Suprapubic skin (tissue), 4 donors: ENCODE data around the gene TPD52L2. TPM values are rescaled to one million over a fixed set of nuclear protein-coding genes. Genes with fewer than 3 reads are reported as not detected.

ENCODE experiments used
- DNase-seq, 2 donors: peaks; one replicate each; pipeline ENCODE4 v3.0.0-alpha.2; 2019; ENCODE audit warnings: low spot score in 2 of 2
- H3K27ac ChIP-seq: fragments of 200-600 bp; sonication (generic); one replicate; pipeline ENCODE4 v1.5.1; 2019
- H3K27me3 ChIP-seq: fragments of 200-600 bp; sonication (generic); one replicate; pipeline ENCODE4 v1.5.1; 2019
- H3K36me3 ChIP-seq: fragments of 200-600 bp; sonication (generic); one replicate; pipeline ENCODE4 v1.5.1; 2019
- H3K4me1 ChIP-seq: fragments of 200-600 bp; sonication (generic); one replicate; pipeline ENCODE4 v1.5.1; 2019
- H3K4me3 ChIP-seq: fragments of 200-600 bp; sonication (generic); one replicate; pipeline ENCODE4 v1.5.1; 2019; ENCODE audit warnings: mild to moderate bottlenecking
- H3K9me3 ChIP-seq: fragments of 200-600 bp; sonication (generic); one replicate; pipeline ENCODE4 v1.5.1; 2019
- EP300 ChIP-seq: sonication (generic); formaldehyde crosslinking; IDR thresholded peaks from one replicate; pipeline ENCODE4 v1.6.1; 2017; ENCODE audit warnings: antibody characterized with exemption
- POLR2A ChIP-seq, 2 donors: fragments of 450-650 bp; IDR thresholded peaks; one replicate each; pipeline ENCODE4 v1.6.1; 2017; ENCODE audit warnings: antibody characterized with exemption in 2 of 2, mild to moderate bottlenecking in 2 of 2, moderate library complexity in 2 of 2
- POLR2AphosphoS5 ChIP-seq, 3 donors: sonication (generic); formaldehyde crosslinking; IDR thresholded peaks; one replicate each; pipeline ENCODE4 v1.6.1; 2017; ENCODE audit warnings: antibody characterized with exemption in 3 of 3
- WGBS: methylation state at CpG from one replicate; pipeline ENCODE4 v1.1.5; 2018; 5-methylcytosine and 5-hydroxymethylcytosine counted together
- total RNA-seq, 4 donors: library from RNA; depleted of rRNA; stranded (reverse); fragments of >200 nt; gene quantifications; one replicate each; pipeline ENCODE4 v1.1.0, GENCODE V29; 2016
- TF ChIP-seq, protein P1 (sequence below), 2 donors: fragments of 200-600 bp in 1 of 2; fragments of 450-650 bp in 1 of 2; sonication (generic) in 1 of 2; IDR thresholded peaks; one replicate each; pipeline ENCODE4 v1.5.1; 2016 to 2019; ENCODE audit warnings: antibody characterized with exemption in 2 of 2, mild to moderate bottlenecking in 1 of 2, moderate library complexity in 1 of 2

Gene TPD52L2
- total RNA-seq, 4 donors from 2014 or later: 66.5 to 87.4 (median 74.1) TPM

DNA sequence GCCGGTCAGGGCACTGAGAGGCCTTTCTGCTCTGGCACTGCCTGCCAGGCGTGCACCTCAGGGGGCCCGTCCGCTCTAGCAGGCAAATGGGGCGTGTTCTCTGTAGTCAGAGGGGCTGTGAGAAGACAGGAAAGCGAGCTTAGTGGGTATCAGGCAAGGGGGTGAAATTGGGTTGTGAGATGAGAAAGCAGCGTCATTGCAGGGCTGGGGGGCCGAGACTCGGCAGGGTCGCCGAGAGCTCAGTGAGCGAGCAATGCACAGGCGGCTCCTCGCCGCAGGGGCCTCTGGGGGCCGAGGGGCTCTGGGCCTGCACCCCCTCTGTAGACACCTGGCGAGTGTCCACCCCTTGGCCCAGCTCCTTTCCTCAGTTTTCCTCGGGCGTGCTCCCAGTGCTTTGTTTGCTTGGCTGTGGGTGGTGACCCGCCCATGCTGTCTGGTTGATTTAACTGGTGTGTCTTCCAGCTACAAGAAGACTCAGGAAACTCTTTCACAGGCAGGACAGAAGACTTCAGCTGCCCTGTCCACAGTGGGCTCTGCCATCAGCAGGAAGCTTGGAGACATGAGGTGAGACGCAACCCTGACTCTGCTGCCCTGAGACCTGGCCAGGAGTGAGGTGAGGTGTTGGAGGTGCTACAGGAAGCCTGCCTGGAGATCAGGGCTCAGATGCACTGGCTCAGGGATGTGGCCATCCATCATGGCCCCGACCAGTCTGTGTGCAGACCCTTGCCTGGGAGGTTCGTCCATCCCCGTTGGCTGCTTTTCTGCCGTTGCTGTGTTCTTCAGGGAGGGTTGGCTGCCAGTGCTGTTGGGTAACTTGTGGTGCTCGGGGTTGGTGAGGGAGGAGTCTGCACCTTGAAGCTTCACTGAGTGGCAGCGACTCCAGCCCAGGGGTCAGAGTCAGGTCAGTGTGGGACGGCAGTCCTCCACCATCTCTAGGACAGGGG is 17.5 kb downstream of the TPD52L2 start:
- TF ChIP-seq EP300 (no peak), POLR2A (IDR thresholded peaks at IDR 0.05) (no peak), POLR2AphosphoS5 (IDR thresholded peaks at IDR 0.05) (no peak)
- TF ChIP-seq, protein P1, sequence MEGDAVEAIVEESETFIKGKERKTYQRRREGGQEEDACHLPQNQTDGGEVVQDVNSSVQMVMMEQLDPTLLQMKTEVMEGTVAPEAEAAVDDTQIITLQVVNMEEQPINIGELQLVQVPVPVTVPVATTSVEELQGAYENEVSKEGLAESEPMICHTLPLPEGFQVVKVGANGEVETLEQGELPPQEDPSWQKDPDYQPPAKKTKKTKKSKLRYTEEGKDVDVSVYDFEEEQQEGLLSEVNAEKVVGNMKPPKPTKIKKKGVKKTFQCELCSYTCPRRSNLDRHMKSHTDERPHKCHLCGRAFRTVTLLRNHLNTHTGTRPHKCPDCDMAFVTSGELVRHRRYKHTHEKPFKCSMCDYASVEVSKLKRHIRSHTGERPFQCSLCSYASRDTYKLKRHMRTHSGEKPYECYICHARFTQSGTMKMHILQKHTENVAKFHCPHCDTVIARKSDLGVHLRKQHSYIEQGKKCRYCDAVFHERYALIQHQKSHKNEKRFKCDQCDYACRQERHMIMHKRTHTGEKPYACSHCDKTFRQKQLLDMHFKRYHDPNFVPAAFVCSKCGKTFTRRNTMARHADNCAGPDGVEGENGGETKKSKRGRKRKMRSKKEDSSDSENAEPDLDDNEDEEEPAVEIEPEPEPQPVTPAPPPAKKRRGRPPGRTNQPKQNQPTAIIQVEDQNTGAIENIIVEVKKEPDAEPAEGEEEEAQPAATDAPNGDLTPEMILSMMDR (IDR thresholded peaks at IDR 0.05): no peak
- 76% methylated on average over 18 of the region's 28 CpGs for WGBS
- Histone ChIP-seq H3K4me1 (peaks cover 13% of the 10 kb centered on the region), H3K4me3 (no peak overlapping the region), H3K9me3 (no peaks in the 10 kb centered on the region), H3K36me3 (peaks cover 86% of the 10 kb centered on the region), H3K27me3 (no peaks in the 10 kb centered on the region), H3K27ac (no peak overlapping the region)
- no peak for DNase-seq

DNA sequence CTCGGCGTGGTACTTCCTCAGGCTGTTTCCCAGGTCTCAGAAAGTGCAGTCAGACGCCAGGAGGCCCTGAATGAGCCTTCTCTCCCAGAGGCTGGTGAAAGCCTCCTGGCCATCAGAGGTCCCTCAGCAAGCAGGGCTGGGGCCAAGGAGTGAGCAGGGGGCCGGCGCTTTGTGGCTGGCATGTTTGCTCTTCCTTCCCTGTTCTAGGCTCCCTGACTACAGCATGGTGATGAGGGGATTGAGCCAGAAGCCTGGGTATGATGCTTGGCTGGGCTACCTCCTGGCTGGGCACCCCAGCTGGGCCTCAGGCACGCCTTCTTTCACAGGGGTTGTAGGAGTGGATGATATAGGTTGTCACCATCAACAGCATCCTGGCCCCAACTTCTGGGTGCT is 18.1 kb downstream of the TPD52L2 start:
- WGBS: 89% methylated on average over 3 of the region's 6 CpGs
- Histone ChIP-seq H3K27me3 (no peaks in the 10 kb centered on the region), H3K36me3 (peaks cover 86% of the 10 kb centered on the region), H3K4me1 (peaks cover 13% of the 10 kb centered on the region), H3K27ac (no peak overlapping the region), H3K4me3 (no peak overlapping the region), H3K9me3 (no peaks in the 10 kb centered on the region)
- DNase-seq: no peak
- TF ChIP-seq EP300 (no peak), POLR2AphosphoS5 (IDR thresholded peaks at IDR 0.05) (no peak), POLR2A (IDR thresholded peaks at IDR 0.05) (no peak)
- TF ChIP-seq, protein P1 (IDR thresholded peaks at IDR 0.05): no peak

DNA sequence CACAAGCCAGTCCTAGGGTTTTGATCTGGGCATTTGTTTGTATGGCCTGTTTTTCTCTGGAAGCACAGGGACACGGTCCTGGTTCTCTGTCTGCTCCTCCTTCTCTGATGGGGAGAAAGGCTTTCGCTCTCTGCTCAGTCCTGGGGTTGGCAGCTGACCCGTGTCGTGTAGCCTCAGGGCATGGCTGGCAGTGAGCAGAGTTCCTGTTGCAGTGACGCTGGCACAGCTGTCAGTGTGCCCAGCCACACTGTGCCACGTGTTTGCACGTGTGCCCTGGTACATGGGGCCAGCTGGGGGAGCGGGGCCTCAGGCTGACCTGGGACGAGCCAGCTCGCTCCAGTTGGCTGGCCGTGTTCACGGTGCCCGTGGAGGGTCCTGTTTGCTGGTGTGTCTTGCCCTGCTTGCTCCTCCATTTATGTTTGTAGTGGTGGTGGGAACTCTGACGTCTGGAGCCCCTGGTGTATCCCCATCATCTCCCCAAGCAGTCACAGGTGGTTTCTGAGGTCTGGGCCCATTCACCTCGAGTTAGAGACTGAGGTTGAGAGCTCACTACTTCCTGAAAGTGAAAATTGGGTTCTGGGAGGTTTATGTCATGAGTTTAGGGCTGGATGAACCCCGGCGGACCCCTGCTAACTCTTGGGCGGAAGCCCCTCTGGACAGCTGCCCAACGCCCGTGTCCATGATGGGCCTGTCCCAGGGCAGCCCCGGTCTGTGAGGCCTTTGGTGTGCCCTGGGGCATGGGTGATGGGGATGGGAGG is 19.6 kb downstream of the TPD52L2 start:
- Histone ChIP-seq H3K9me3 (no peaks in the 10 kb centered on the region), H3K4me1 (peaks cover 23% of the 10 kb centered on the region), H3K27ac (no peak overlapping the region), H3K36me3 (peaks cover 81% of the 10 kb centered on the region), H3K27me3 (no peaks in the 10 kb centered on the region), H3K4me3 (no peak overlapping the region)
- DNase-seq: no peak
- WGBS: 71% methylated on average over 16 of the region's 21 CpGs
- no peak for TF ChIP-seq EP300
- no peak for TF ChIP-seq POLR2AphosphoS5 (IDR thresholded peaks at IDR 0.05)
- no peak for TF ChIP-seq POLR2A (IDR thresholded peaks at IDR 0.05)
- TF ChIP-seq, protein P1 (IDR thresholded peaks at IDR 0.05): no peak

DNA sequence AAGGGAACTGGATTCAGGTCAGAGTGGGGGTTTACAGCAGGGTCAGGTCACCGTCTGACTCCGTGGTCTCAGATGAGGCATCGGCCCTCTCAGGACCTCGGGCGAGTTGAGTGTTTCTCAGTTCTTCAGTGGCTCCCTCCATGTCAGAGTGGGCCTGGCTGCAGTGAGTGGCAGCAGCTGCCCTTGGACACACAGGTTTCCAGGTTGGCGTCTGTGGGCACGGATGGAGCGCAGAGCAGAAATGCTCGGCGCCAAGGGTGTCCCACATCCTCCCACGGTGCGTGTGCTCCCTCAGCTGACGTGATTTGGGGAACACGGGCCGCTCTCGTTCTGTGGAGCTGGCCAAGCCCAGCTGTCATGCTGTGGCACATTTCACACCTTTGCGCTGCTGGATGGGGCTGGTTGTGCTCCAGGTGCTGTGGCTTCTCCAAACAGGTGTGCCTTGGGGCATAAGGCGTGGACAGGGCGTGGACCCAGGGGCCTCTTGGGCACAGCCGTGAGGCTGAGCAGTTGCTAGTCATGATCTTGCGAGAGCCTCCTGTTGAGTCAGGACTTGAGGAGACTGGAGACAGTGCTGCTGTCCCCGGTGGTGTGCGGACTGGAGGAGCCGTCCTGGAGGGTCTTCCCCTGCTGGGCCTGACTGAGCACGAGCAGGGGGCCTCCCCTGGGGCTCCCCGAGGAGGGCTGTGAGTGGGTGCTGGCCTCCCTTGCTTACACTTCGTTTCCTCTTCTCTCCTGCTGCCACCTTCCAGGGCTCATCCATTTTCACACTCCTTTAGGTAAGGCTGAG is 20.4 kb downstream of the TPD52L2 start:
- WGBS: 76% methylated on average over 8 of the region's 27 CpGs
- no peak overlapping the region for H3K27ac ChIP-seq
- H3K27me3 ChIP-seq: no peaks in the 10 kb centered on the region
- no peak overlapping the region for H3K4me3 ChIP-seq
- DNase-seq: no peak
- TF ChIP-seq POLR2A (IDR thresholded peaks at IDR 0.05) (no peak), EP300 (no peak), POLR2AphosphoS5 (IDR thresholded peaks at IDR 0.05) (no peak)
- TF ChIP-seq, protein P1 (IDR thresholded peaks at IDR 0.05): no peak
- peaks cover 87% of the 10 kb centered on the region for H3K36me3 ChIP-seq
- H3K9me3 ChIP-seq: no peaks in the 10 kb centered on the region
- H3K4me1 ChIP-seq: peaks cover 27% of the 10 kb centered on the region
